Measurements from ENCODE around the gene LEKR1. TPM values are rescaled to one million over a fixed set of nuclear protein-coding genes. Genes with fewer than 3 reads are reported as not detected.

Gene LEKR1
- polyA plus RNA-seq, 3 donors from 2014 or later, result 1.6 to 2.1 TPM; not detected in 1

GRCh38 chr3:157086775-157087174 lies 260.6 kb downstream of the LEKR1 start:
- Mint-ChIP-seq H3K27ac (no peak overlapping the region), H3K27me3 (ENCODE audit: low read depth in 3 of 3) (peaks cover 5 to 16% (median 13%) of the 10 kb centered on the region in 3 donors), H3K9me3 (peaks cover 0 to 1% (median 0%) of the 10 kb centered on the region in 6 donors), H3K4me1 (peaks cover 21 to 28% of the 10 kb centered on the region in 2 donors), H3K36me3 (peaks cover 0 to 4% (median 0%) of the 10 kb centered on the region in 3 donors), H3K4me3 (peak overlapping the region in 1 of 5 donors; percentile 89)
- DNase-seq, result no peak

- H3K36me3 Mint-ChIP-seq, result peaks cover 0 to 4% (median 0%) of the 10 kb centered on the region in 3 donors
- peaks cover 0 to 1% (median 0%) of the 10 kb centered on the region in 6 donors for H3K9me3 Mint-ChIP-seq
- H3K4me3 Mint-ChIP-seq, result peak overlapping the region in 2 of 5 donors; percentile 88 to 89
- peaks cover 5 to 16% (median 13%) of the 10 kb centered on the region in 3 donors for H3K27me3 Mint-ChIP-seq (ENCODE audit: low read depth in 3 of 3)
- H3K4me1 Mint-ChIP-seq, result peaks cover 21 to 25% of the 10 kb centered on the region in 2 donors
- DNase-seq, result no peak
- peak overlapping the region in 1 of 6 donors; percentile 34 for H3K27ac Mint-ChIP-seq
Observed at GRCh38 chr3:157087373-157087772, 261.2 kb downstream of the LEKR1 start.

- H3K4me1 Mint-ChIP-seq, result peaks cover 21 to 25% of the 10 kb centered on the region in 2 donors
- H3K4me3 Mint-ChIP-seq, result peak overlapping the region; percentile 86 to 92 (median 88)
- H3K27ac Mint-ChIP-seq, result peak overlapping the region; percentile 91 to 97 (median 94)
- H3K27me3 Mint-ChIP-seq (ENCODE audit: low read depth in 3 of 3), result peaks cover 5 to 16% (median 13%) of the 10 kb centered on the region in 3 donors
- no peak for DNase-seq
- H3K9me3 Mint-ChIP-seq, result peaks cover 0 to 1% (median 0%) of the 10 kb centered on the region in 6 donors
- H3K36me3 Mint-ChIP-seq, result peaks cover 0 to 4% (median 0%) of the 10 kb centered on the region in 3 donors
Observed at GRCh38 chr3:157087780-157088600, 261.8 kb downstream of the LEKR1 start.

- H3K27ac Mint-ChIP-seq, result peak overlapping the region; percentile 91 to 97 (median 94)
- H3K27me3 Mint-ChIP-seq (ENCODE audit: low read depth in 3 of 3), result peaks cover 5 to 16% (median 13%) of the 10 kb centered on the region in 3 donors
- peaks cover 21 to 25% of the 10 kb centered on the region in 2 donors for H3K4me1 Mint-ChIP-seq
- H3K4me3 Mint-ChIP-seq, result peak overlapping the region; percentile 86 to 92 (median 88)
- peaks cover 0 to 1% (median 0%) of the 10 kb centered on the region in 6 donors for H3K9me3 Mint-ChIP-seq
- peak; percentile 93 to 96 (median 95) for DNase-seq
- peaks cover 0 to 4% (median 0%) of the 10 kb centered on the region in 3 donors for H3K36me3 Mint-ChIP-seq
Observed at GRCh38 chr3:157088601-157089454, 262.7 kb downstream of the LEKR1 start.

GRCh38 chr3:157089455-157090221 lies 263.5 kb downstream of the LEKR1 start:
- DNase-seq, result no peak
- peak overlapping the region; percentile 91 to 97 (median 94) for H3K27ac Mint-ChIP-seq
- peaks cover 0 to 4% (median 0%) of the 10 kb centered on the region in 3 donors for H3K36me3 Mint-ChIP-seq
- H3K4me1 Mint-ChIP-seq, result peaks cover 21 to 25% of the 10 kb centered on the region in 2 donors
- peaks cover 0 to 1% (median 0%) of the 10 kb centered on the region in 6 donors for H3K9me3 Mint-ChIP-seq
- H3K27me3 Mint-ChIP-seq (ENCODE audit: low read depth in 3 of 3), result peaks cover 5 to 16% (median 13%) of the 10 kb centered on the region in 3 donors
- peak overlapping the region; percentile 86 to 92 (median 88) for H3K4me3 Mint-ChIP-seq

- H3K4me1 Mint-ChIP-seq, result peaks cover 21 to 25% of the 10 kb centered on the region in 2 donors
Observed at GRCh38 chr3:157091083-157091833, 265.1 kb downstream of the LEKR1 start.

GRCh38 chr3:157092230-157092629 lies 266.1 kb downstream of the LEKR1 start:
- H3K27me3 Mint-ChIP-seq (ENCODE audit: low read depth in 3 of 3), result peaks cover 5 to 16% (median 13%) of the 10 kb centered on the region in 3 donors
- H3K36me3 Mint-ChIP-seq, result peaks cover 0 to 4% (median 0%) of the 10 kb centered on the region in 3 donors
- peaks cover 21 to 25% of the 10 kb centered on the region in 2 donors for H3K4me1 Mint-ChIP-seq
- DNase-seq, result no peak
- H3K4me3 Mint-ChIP-seq, result no peak overlapping the region
- H3K27ac Mint-ChIP-seq, result no peak overlapping the region
- peaks cover 0 to 4% (median 0%) of the 10 kb centered on the region in 6 donors for H3K9me3 Mint-ChIP-seq

More at GRCh38 chr3:157091083-157091833, 265.1 kb downstream of the LEKR1 start:
- H3K27me3 Mint-ChIP-seq (ENCODE audit: low read depth in 3 of 3), result peaks cover 5 to 16% (median 13%) of the 10 kb centered on the region in 3 donors
- DNase-seq, result no peak
- H3K36me3 Mint-ChIP-seq, result peaks cover 0 to 4% (median 0%) of the 10 kb centered on the region in 3 donors
- H3K27ac Mint-ChIP-seq, result peak overlapping the region in 2 of 6 donors; percentile 24 to 59
- H3K4me3 Mint-ChIP-seq, result no peak overlapping the region
- peaks cover 0 to 4% (median 0%) of the 10 kb centered on the region in 6 donors for H3K9me3 Mint-ChIP-seq

- no peak overlapping the region for H3K27ac Mint-ChIP-seq
Observed at GRCh38 chr3:157093096-157093495, 266.9 kb downstream of the LEKR1 start.

GRCh38 chr3:157094301-157094700 lies 268.1 kb downstream of the LEKR1 start:
- Mint-ChIP-seq H3K4me1 (peaks cover 11% of the 10 kb centered on the region in 2 donors), H3K27me3 (ENCODE audit: low read depth in 3 of 3) (peaks cover 1 to 7% (median 2%) of the 10 kb centered on the region in 3 donors), H3K4me3 (no peak overlapping the region), H3K9me3 (peaks cover 0 to 4% (median 0%) of the 10 kb centered on the region in 6 donors), H3K36me3 (peaks cover 0 to 4% (median 0%) of the 10 kb centered on the region in 3 donors), H3K27ac (no peak overlapping the region)
- DNase-seq, result no peak

More at GRCh38 chr3:157093096-157093495, 266.9 kb downstream of the LEKR1 start:
- peaks cover 0 to 4% (median 0%) of the 10 kb centered on the region in 6 donors for H3K9me3 Mint-ChIP-seq
- DNase-seq, result no peak
- H3K27me3 Mint-ChIP-seq (ENCODE audit: low read depth in 3 of 3), result peaks cover 5 to 16% (median 13%) of the 10 kb centered on the region in 3 donors
- H3K36me3 Mint-ChIP-seq, result peaks cover 0 to 4% (median 0%) of the 10 kb centered on the region in 3 donors
- peaks cover 19 to 20% of the 10 kb centered on the region in 2 donors for H3K4me1 Mint-ChIP-seq
- no peak overlapping the region for H3K4me3 Mint-ChIP-seq

GRCh38 chr3:157094751-157095480 lies 268.8 kb downstream of the LEKR1 start:
- no peak for DNase-seq
- H3K27me3 Mint-ChIP-seq (ENCODE audit: low read depth in 3 of 3), result peaks cover 0 to 4% (median 0%) of the 10 kb centered on the region in 3 donors
- no peak overlapping the region for H3K4me3 Mint-ChIP-seq
- no peak overlapping the region for H3K27ac Mint-ChIP-seq
- H3K4me1 Mint-ChIP-seq, result peaks cover 5% of the 10 kb centered on the region in 2 donors
- H3K9me3 Mint-ChIP-seq, result peaks cover 0 to 4% (median 0%) of the 10 kb centered on the region in 6 donors
- H3K36me3 Mint-ChIP-seq, result peaks cover 0 to 4% (median 0%) of the 10 kb centered on the region in 3 donors
